Body of pancreas (tissue), 4 donors: Measurements from ENCODE around the gene ARF1. TPM values are rescaled to one million over a fixed set of nuclear protein-coding genes. Genes with fewer than 3 reads are reported as not detected.

Experiments
- ATAC-seq: fragments of 150-250 bp; one replicate; pipeline ENCODE4 v1.9.1; 2016
- DNase-seq, 4 donors: peaks; one replicate each; pipeline ENCODE4 v3.0.0-alpha.2; 2019
- H3K27ac ChIP-seq, 4 donors: fragments of 200-600 bp; sonication (generic); 1 replicate in 3 of 4; 2 replicates in 1 of 4; pipeline versions ENCODE4 v1.5.1 to v1.6.1; 2016 to 2019; ENCODE audit warnings: mild to moderate bottlenecking in 1 of 4, mixed read lengths in 1 of 4, moderate library complexity in 1 of 4
- H3K27me3 ChIP-seq, 2 donors: fragments of 200-600 bp; sonication (generic); one replicate each; pipeline ENCODE4 v1.6.0; 2016; ENCODE audit warnings: mild to moderate bottlenecking in 1 of 2
- H3K36me3 ChIP-seq, 2 donors: fragments of 200-600 bp; sonication (generic); replicated peaks in 1 of 2; 2 replicates each; pipeline ENCODE4 v1.5.1; 2016; ENCODE audit warnings: low read depth in 2 of 2; ENCODE audit not compliant: insufficient read depth in 1 of 2
- H3K4me1 ChIP-seq: fragments of 200-600 bp; sonication (generic); one replicate; pipeline ENCODE4 v1.6.0; 2016
- H3K4me3 ChIP-seq, 2 donors: fragments of 200-600 bp; sonication (generic); 1 replicate in 1 of 2; 2 replicates in 1 of 2; pipeline ENCODE4 v1.5.1; 2016 to 2019
- H3K9me3 ChIP-seq, 3 donors: fragments of 200-600 bp; sonication (generic); 1 replicate in 2 of 3; 2 replicates in 1 of 3; pipeline ENCODE4 v1.5.1; 2016
- CTCF ChIP-seq, 7 experiments: fragments of 450-650 bp in 4 of 7; fragments of 200-600 bp in 3 of 7; sonication (generic) in 3 of 7; IDR thresholded peaks; one replicate each; pipeline ENCODE4 v1.5.1; 2016 to 2019; ENCODE audit warnings: antibody characterized with exemption in 7 of 7
- POLR2A ChIP-seq, 3 donors: fragments of 450-650 bp; IDR thresholded peaks; one replicate each; pipeline ENCODE4 v1.6.1; 2016; ENCODE audit warnings: antibody characterized with exemption in 3 of 3, mild to moderate bottlenecking in 2 of 3
- WGBS, 2 donors: methylation state at CpG; one replicate each; pipeline ENCODE4 v1.1.5; 2017; 5-methylcytosine and 5-hydroxymethylcytosine counted together
- intact Hi-C: fragments of 100-400 bp; cut with DNase I; formaldehyde crosslinking; loops from one replicate; pipeline ENCODE4 v1.15.1; 2023
- total RNA-seq, 2 donors: library from RNA; depleted of rRNA; stranded (reverse); fragments of >200 nt; gene quantifications; one replicate each; pipeline ENCODE4 v1.1.0, GENCODE V29; 2016

ARF1 gene
- total RNA-seq, 2 donors from 2014 or later: 158 to 203 TPM

DNA sequence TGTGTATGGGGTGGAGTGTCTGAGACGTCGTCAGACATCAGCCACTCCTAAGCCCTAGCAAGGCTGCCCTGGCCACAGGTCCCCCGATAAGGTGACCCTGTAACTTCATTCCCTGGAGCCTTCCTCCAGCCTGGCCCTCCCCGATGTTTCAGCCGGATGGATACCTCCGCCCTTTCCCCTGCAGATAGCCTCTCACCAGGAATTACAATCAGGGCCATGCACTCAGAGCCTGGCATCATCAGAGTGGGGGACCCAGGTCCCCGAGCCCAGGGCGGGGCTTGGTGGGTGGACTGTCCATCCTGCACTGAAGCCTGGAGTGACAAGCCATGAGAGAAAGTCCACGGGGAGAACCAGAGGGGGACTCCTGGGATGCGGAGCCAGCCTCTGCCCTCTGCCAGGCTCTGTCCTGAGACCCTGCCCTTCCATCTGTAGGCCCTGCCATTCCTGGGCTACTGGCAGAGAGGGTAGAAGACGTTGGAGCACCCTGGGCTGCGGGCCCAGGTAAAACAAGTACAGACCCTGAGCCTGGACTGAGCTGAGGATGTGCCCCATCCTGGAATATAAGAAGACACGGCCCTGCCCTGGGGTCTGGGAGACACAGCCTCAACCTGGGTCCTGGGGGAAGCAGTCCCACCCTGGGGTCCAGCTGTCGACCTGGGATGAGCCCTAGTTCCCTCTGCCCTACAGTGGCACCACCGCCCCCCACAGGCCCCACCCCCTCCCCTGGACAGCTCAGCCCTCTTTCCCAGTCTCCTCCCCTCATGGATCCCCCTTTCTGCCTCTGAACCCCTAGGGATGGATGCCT, 16.8 kb upstream of the ARF1 start:
- WGBS, 2 donors: 68 to 73% methylated on average over 3 to 15 of the region's 15 CpGs
- TF ChIP-seq CTCF (IDR thresholded peaks at IDR 0.05): no peak
- no peak for TF ChIP-seq POLR2A (IDR thresholded peaks at IDR 0.05)
- DNase-seq (no peak), ATAC-seq (no peak)
- intact Hi-C loops: no loop called here
- H3K4me1 ChIP-seq: peaks cover 3% of the 10 kb centered on the region
- peaks cover 0 to 16% of the 10 kb centered on the region in 2 donors for H3K27me3 ChIP-seq
- H3K9me3 ChIP-seq: no peaks in the 10 kb centered on the region
- H3K27ac ChIP-seq: no peak overlapping the region
- no peaks in the 10 kb centered on the region for H3K36me3 ChIP-seq
- no peak overlapping the region for H3K4me3 ChIP-seq

- intact Hi-C loops: no loop called here
- no peak overlapping the region for H3K27ac ChIP-seq
- H3K36me3 ChIP-seq: no peaks in the 10 kb centered on the region
- TF ChIP-seq CTCF (IDR thresholded peaks at IDR 0.05): no peak
- H3K9me3 ChIP-seq: no peaks in the 10 kb centered on the region
- H3K4me1 ChIP-seq: no peaks in the 10 kb centered on the region
- H3K27me3 ChIP-seq: peaks cover 0 to 10% of the 10 kb centered on the region in 2 donors
- H3K4me3 ChIP-seq: no peak overlapping the region
- ATAC-seq (no peak), DNase-seq (no peak)
- 37 to 55% methylated on average over 4 of the region's 4 CpGs for WGBS, 2 donors
These were observed 16.1 kb upstream of the ARF1 start for GRCh38 chr1:228066416-228066815.

DNA sequence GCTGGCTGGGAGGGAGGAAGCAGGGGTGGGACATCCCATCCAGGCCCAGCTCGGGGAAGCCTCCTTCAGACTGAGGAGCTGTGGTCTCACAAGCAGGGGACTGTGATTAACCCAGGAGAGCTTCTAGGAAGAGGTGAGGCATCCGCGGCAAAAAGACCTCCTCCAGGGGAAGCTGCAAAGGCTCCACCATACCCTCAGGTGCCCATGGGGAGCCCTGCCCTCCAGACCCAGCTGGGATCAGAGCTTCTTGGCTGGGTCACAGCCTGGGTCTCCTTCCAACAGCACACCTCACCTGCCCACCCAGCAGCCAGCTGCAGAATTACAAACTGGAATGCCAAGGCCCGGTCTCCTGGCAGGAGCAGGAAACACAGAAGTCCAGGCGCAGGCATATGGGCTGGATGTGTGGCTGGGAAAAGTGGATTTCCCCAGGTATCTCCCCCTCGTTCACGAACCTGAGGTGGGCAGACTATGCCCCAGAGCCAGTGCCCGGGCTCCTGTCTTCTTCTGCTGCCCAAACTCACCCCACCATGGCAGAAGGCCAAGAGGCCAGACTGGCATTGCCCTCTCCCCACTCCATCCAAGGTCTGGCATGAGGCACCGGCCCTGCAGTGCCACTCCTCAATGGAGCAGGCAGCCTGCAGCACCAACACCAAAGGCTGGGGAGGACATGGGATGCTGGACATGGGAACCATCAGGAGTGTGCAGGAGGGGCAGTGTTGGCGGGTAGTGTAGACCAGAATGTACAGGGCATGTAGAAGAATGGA, 15.4 kb upstream of the ARF1 start:
- no peak for DNase-seq
- no peak overlapping the region for H3K27ac ChIP-seq
- H3K27me3 ChIP-seq: peaks cover 0 to 10% of the 10 kb centered on the region in 2 donors
- WGBS, 2 donors: 47 to 53% methylated on average over 10 of the region's 10 CpGs
- intact Hi-C loops: no loop called here
- no peak overlapping the region for H3K4me3 ChIP-seq
- TF ChIP-seq CTCF (IDR thresholded peaks at IDR 0.05) (no peak), POLR2A (IDR thresholded peaks at IDR 0.05) (no peak)
- H3K4me1 ChIP-seq: no peaks in the 10 kb centered on the region
- no peak for ATAC-seq
- no peaks in the 10 kb centered on the region for H3K36me3 ChIP-seq
- no peaks in the 10 kb centered on the region for H3K9me3 ChIP-seq

- Histone ChIP-seq H3K9me3 (no peaks in the 10 kb centered on the region), H3K4me1 (no peaks in the 10 kb centered on the region), H3K36me3 (no peaks in the 10 kb centered on the region), H3K4me3 (no peak overlapping the region), H3K27me3 (peaks cover 0 to 10% of the 10 kb centered on the region in 2 donors), H3K27ac (no peak overlapping the region)
- WGBS, 2 donors: 58 to 63% methylated on average over 7 of the region's 7 CpGs
- no peak for TF ChIP-seq CTCF (IDR thresholded peaks at IDR 0.05)
- TF ChIP-seq POLR2A (IDR thresholded peaks at IDR 0.05): no peak
- intact Hi-C loops: no loop called here
- no peak for DNase-seq
- ATAC-seq: no peak
These were observed 14.1 kb upstream of the ARF1 start for GRCh38 chr1:228068359-228068758.
